Natural killer cell (primary cell): ENCODE results near the gene TMEM74B. TPM values are rescaled to one million over a fixed set of nuclear protein-coding genes. Genes with fewer than 3 reads are reported as not detected.
"Not testable (repeated sequence)": the region's sequence is repeated elsewhere in the genome, so short reads cannot be mapped to it uniquely, and the experiment has no call there.

ENCODE experiments used
- ATAC-seq, 3 donors: fragments of 150-1000 bp in 2 of 3; fragments of 200-7000 bp in 1 of 3; cut with Tn5 transposase; 1 replicate in 1 of 3; 2 replicates in 2 of 3; pipeline ENCODE4 v1.10.0; 2021; ENCODE audit warnings: mild to moderate bottlenecking in 2 of 3, moderate library complexity in 2 of 3
- DNase-seq, 2 donors: peaks; one replicate each; pipeline versions ENCODE4 v3.0.0 to v3.0.0-alpha.2; 2013 to 2021; ENCODE audit warnings: mixed read lengths in 1 of 2
- H3K27ac ChIP-seq: one replicate; pipeline ENCODE4 v1.5.1; 2013; ENCODE audit warnings: mild to moderate bottlenecking, low read length
- H3K27me3 ChIP-seq: one replicate; pipeline ENCODE4 v1.6.1; 2013; ENCODE audit warnings: low read length; ENCODE audit not compliant: control insufficient read depth, insufficient read depth
- H3K36me3 ChIP-seq: one replicate; pipeline ENCODE4 v1.6.1; 2013; ENCODE audit warnings: low read length; ENCODE audit not compliant: control insufficient read depth, insufficient read depth
- H3K4me1 ChIP-seq: one replicate; pipeline ENCODE4 v1.6.1; 2013; ENCODE audit warnings: low read length; ENCODE audit not compliant: control insufficient read depth, insufficient read depth
- H3K4me3 ChIP-seq: one replicate; pipeline ENCODE4 v1.5.1; 2013; ENCODE audit warnings: low read length
- H3K9me3 ChIP-seq: one replicate; pipeline ENCODE4 v1.6.1; 2013; ENCODE audit warnings: low read length; ENCODE audit not compliant: control insufficient read depth, insufficient read depth
- H3K27ac Mint-ChIP-seq, 2 donors: one replicate each; pipeline ENCODE4 v1.8.0; 2022; ENCODE audit warnings: mild to moderate bottlenecking in 2 of 2, mixed read lengths in 2 of 2, moderate library complexity in 1 of 2
- H3K27me3 Mint-ChIP-seq, 2 donors: one replicate each; pipeline ENCODE4 v1.8.0; 2022; ENCODE audit warnings: low read depth in 2 of 2, mixed read lengths in 2 of 2
- H3K36me3 Mint-ChIP-seq: one replicate; pipeline ENCODE4 v1.8.0; 2022; ENCODE audit warnings: mixed read lengths
- H3K4me1 Mint-ChIP-seq, 2 donors: one replicate each; pipeline ENCODE4 v1.8.0; 2022; ENCODE audit warnings: mixed read lengths in 2 of 2
- H3K4me3 Mint-ChIP-seq: one replicate; pipeline ENCODE4 v1.8.0; 2022; ENCODE audit warnings: mild to moderate bottlenecking, moderate library complexity, mixed read lengths
- H3K9me3 Mint-ChIP-seq, 2 donors: one replicate each; pipeline ENCODE4 v1.8.0; 2022; ENCODE audit warnings: mixed read lengths in 2 of 2
- WGBS: methylation state at CpG from one replicate; pipeline ENCODE4 v1.1.7; 2013; ENCODE audit warnings: missing lambda C conversion rate; ENCODE audit not compliant: insufficient coverage; 5-methylcytosine and 5-hydroxymethylcytosine counted together
- intact Hi-C: fragments of 100-400 bp; cut with micrococcal nuclease; formaldehyde crosslinking; loops from one replicate; pipeline ENCODE4 v1.14.2; 2022
- total RNA-seq, 4 donors: library from RNA; stranded (reverse); fragments of 120-200 nt in 1 of 4; gene quantifications; one replicate each; pipeline versions ENCODE4 v1.2.3 to v1.2.4, GENCODE V29; 2013 to 2022
- TF ChIP-seq, protein P1 (sequence below): fragments of 200-600 bp; IDR thresholded peaks from one replicate; pipeline ENCODE4 v1.8.0; 2022; ENCODE audit warnings: antibody characterized with exemption

TMEM74B gene
- total RNA-seq, 3 donors from 2014 or later (not counting 1 experiment from before 2014, with no cell fraction given) = 0.35 TPM; not detected in 2

DNA sequence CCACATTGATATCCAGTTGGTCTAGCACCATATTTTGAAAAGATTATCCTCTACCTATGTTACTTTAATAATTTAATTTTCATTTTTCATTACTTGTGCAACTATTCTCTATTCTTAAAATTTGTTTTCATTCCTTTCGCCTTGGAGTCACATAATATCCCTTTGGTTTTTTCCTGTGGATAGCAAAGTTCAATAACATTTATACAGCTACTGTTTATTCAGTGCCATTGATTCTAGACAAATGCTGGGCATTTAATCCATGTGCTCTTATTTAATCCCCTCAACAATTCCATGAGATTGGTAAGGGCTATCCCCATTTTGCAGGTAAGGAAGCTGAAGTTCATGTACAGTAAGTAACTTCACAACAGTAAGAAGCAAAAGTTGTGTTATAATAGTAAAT is 33.8 kb downstream of the TMEM74B start:
- DNase-seq = no peak
- H3K9me3 ChIP-seq = no peaks in the 10 kb centered on the region
- H3K4me1 ChIP-seq = no peaks in the 10 kb centered on the region
- no peak for ATAC-seq
- no peak overlapping the region for H3K4me3 ChIP-seq
- peak overlapping the region; percentile 14 to 25 for H3K27ac Mint-ChIP-seq
- H3K4me1 Mint-ChIP-seq = peaks cover 34 to 44% of the 10 kb centered on the region in 2 donors
- H3K4me3 Mint-ChIP-seq = no peak overlapping the region
- no peaks in the 10 kb centered on the region for H3K27me3 Mint-ChIP-seq
- H3K36me3 Mint-ChIP-seq = peaks cover 17% of the 10 kb centered on the region
- peaks cover 43% of the 10 kb centered on the region for H3K36me3 ChIP-seq
- 100% methylated on average over 1 of the region's 1 CpG for WGBS
- no peak overlapping the region for H3K27ac ChIP-seq
- H3K9me3 Mint-ChIP-seq = peaks cover 0 to 2% of the 10 kb centered on the region in 2 donors
- TF ChIP-seq, protein P1, sequence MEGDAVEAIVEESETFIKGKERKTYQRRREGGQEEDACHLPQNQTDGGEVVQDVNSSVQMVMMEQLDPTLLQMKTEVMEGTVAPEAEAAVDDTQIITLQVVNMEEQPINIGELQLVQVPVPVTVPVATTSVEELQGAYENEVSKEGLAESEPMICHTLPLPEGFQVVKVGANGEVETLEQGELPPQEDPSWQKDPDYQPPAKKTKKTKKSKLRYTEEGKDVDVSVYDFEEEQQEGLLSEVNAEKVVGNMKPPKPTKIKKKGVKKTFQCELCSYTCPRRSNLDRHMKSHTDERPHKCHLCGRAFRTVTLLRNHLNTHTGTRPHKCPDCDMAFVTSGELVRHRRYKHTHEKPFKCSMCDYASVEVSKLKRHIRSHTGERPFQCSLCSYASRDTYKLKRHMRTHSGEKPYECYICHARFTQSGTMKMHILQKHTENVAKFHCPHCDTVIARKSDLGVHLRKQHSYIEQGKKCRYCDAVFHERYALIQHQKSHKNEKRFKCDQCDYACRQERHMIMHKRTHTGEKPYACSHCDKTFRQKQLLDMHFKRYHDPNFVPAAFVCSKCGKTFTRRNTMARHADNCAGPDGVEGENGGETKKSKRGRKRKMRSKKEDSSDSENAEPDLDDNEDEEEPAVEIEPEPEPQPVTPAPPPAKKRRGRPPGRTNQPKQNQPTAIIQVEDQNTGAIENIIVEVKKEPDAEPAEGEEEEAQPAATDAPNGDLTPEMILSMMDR = no peak
- intact Hi-C loops = no loop called here
- no peaks in the 10 kb centered on the region for H3K27me3 ChIP-seq

DNA sequence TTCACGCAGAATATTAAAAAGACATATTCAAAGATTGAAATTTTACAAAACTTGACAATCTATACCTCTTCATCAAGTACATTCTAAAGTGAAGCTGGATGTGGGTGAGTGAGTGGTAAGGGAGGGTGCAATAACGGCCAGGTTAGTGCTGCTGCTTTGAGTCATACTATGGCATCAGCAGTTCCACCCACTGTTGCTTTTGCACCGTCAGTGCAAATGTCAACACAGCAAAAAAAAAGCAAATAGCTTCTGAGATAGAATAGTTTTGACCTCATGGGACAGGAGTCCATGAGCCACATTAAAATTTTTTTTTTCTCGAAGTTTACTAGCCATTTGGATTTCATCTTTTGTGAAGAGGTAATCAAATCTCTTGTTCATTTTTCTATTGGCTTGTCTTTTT is 34.6 kb downstream of the TMEM74B start:
- DNase-seq (no peak), ATAC-seq (peak; percentile 39 to 98 (median 84))
- 63% methylated on average over 2 of the region's 4 CpGs for WGBS
- no peak overlapping the region for H3K27ac ChIP-seq
- peaks cover 10% of the 10 kb centered on the region for H3K36me3 Mint-ChIP-seq
- H3K36me3 ChIP-seq = peaks cover 43% of the 10 kb centered on the region
- no peaks in the 10 kb centered on the region for H3K9me3 Mint-ChIP-seq
- TF ChIP-seq, protein P1 = no peak
- peaks cover 34 to 51% of the 10 kb centered on the region in 2 donors for H3K4me1 Mint-ChIP-seq
- H3K27me3 Mint-ChIP-seq = no peaks in the 10 kb centered on the region
- no peaks in the 10 kb centered on the region for H3K9me3 ChIP-seq
- H3K4me1 ChIP-seq = no peaks in the 10 kb centered on the region
- no peaks in the 10 kb centered on the region for H3K27me3 ChIP-seq
- H3K4me3 Mint-ChIP-seq = no peak overlapping the region
- peak overlapping the region; percentile 14 to 25 for H3K27ac Mint-ChIP-seq
- H3K4me3 ChIP-seq = no peak overlapping the region
- intact Hi-C loops = no loop called here

DNA sequence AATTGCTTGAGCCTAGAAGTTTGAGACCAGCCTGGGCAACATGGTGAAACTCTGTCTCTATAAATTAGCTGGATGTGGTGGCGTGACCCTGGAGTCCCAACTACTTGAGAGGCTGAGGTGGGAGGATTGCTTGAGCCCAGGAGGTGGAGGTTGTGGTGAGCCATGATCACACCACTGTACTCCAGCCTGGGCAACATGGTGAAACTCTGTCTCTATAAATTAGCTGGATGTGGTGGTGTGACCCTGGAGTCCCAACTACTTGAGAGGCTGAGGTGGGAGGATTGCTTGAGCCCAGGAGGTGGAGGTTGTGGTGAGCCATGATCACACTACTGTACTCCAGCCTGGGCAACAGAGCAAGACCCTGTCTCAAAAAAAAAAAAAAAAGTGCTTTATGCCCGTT is 35.0 kb downstream of the TMEM74B start:
- H3K9me3 Mint-ChIP-seq, intact Hi-C loops, H3K9me3 ChIP-seq, H3K27ac ChIP-seq, H3K4me3 ChIP-seq, H3K36me3 Mint-ChIP-seq, H3K4me3 Mint-ChIP-seq, H3K4me1 ChIP-seq, H3K27me3 ChIP-seq, H3K27me3 Mint-ChIP-seq, DNase-seq: not testable (repeated sequence)
- peaks cover 41% of the 10 kb centered on the region for H3K36me3 ChIP-seq
- no CpG with 5 or more reads among the region's 2 CpGs for WGBS
- peak in 2 of 3 donors; percentile 17 to 48 for ATAC-seq
- Mint-ChIP-seq H3K27ac (peak overlapping the region in 1 of 2 donors; percentile 25), H3K4me1 (peaks cover 34 to 53% of the 10 kb centered on the region in 2 donors)

DNA sequence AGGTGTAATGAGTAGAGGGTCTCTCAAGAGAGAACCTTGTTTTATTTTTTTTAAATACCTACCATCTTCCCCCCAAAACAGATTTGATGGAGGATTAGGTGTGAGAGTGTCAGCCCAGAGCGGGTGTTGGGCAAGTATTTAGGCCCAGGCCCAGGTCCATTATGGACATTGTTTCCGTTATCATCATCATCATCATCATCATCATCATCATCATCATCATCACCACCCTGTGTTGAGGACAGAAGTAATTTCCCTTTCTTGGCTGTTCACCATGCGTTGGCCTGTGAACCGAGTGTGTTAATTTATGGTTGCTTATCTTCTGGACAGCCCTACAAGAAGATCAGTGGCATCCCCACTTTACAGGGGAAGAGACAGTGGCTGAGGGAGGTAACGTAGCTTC is 37.8 kb downstream of the TMEM74B start:
- intact Hi-C loops = no loop called here
- no peak overlapping the region for H3K4me3 Mint-ChIP-seq
- Histone ChIP-seq H3K27me3 (no peaks in the 10 kb centered on the region), H3K27ac (no peak overlapping the region), H3K4me3 (no peak overlapping the region), H3K4me1 (no peaks in the 10 kb centered on the region), H3K9me3 (no peaks in the 10 kb centered on the region), H3K36me3 (peaks cover 37% of the 10 kb centered on the region)
- H3K27me3 Mint-ChIP-seq = no peaks in the 10 kb centered on the region
- H3K9me3 Mint-ChIP-seq = no peaks in the 10 kb centered on the region
- H3K27ac Mint-ChIP-seq = no peak overlapping the region
- H3K4me1 Mint-ChIP-seq = peaks cover 34 to 55% of the 10 kb centered on the region in 2 donors
- no peaks in the 10 kb centered on the region for H3K36me3 Mint-ChIP-seq
- WGBS = 95% methylated on average over 3 of the region's 5 CpGs
- DNase-seq (no peak), ATAC-seq (no peak)
- TF ChIP-seq, protein P1 = no peak
